ENCODE results near the gene CELSR1. TPM values are rescaled to one million over a fixed set of nuclear protein-coding genes. Genes with fewer than 3 reads are reported as not detected.

The CELSR1 gene
- total RNA-seq, 1 experiment from 2014 or later = 22.6 TPM

- TF ChIP-seq CTCF (conservative IDR thresholded peaks at IDR 0.05) = no peak
- Histone ChIP-seq H4K5ac (ENCODE audit: insufficient read length, low read depth, low read length) (no peak overlapping the region), H3K9me3 (ENCODE audit: control insufficient read depth, low read depth, low read length) (no peaks in the 10 kb centered on the region), H3K27me3 (ENCODE audit: insufficient read depth, low read length) (no peaks in the 10 kb centered on the region), H2BK20ac (ENCODE audit: low read depth, low read length, poor library complexity, severe bottlenecking) (no peak overlapping the region), H3K4ac (ENCODE audit: low read depth, low read length) (no peak overlapping the region), H3K4me1 (ENCODE audit: insufficient read depth, low read length) (no peaks in the 10 kb centered on the region), H3K27ac (ENCODE audit: insufficient read length, low read depth, low read length) (no peak overlapping the region), H3K56ac (ENCODE audit: insufficient read length, low read depth, low read length) (no peak overlapping the region), H2BK120ac (ENCODE audit: low read depth, low read length, poor library complexity, severe bottlenecking) (no peak overlapping the region), H3K79me1 (ENCODE audit: insufficient read depth, low read depth, low read length, poor library complexity, severe bottlenecking) (no peaks in the 10 kb centered on the region), H4K8ac (replicated peaks; ENCODE audit: insufficient read length, low read depth, low read length) (no peak overlapping the region), H2AFZ (ENCODE audit: low read length) (no peak overlapping the region), H2AK5ac (ENCODE audit: insufficient read length, low read length) (no peak overlapping the region), H2BK12ac (ENCODE audit: insufficient read length, low read depth, low read length) (no peak overlapping the region), H3K23ac (ENCODE audit: insufficient read length, low read depth, low read length) (no peak overlapping the region), H3K23me2 (ENCODE audit: insufficient read length, low read depth, low read length, poor library complexity, severe bottlenecking) (no peaks in the 10 kb centered on the region), H2BK15ac (ENCODE audit: low read depth, low read length) (no peak overlapping the region), H2BK5ac (ENCODE audit: insufficient read length, low read length) (no peak overlapping the region), H3T11ph (ENCODE audit: low read length) (no peak overlapping the region), H3K18ac (ENCODE audit: insufficient read length, low read depth, low read length) (no peak overlapping the region), H4K91ac (ENCODE audit: insufficient read length, low read depth, low read length) (no peak overlapping the region), H4K20me1 (ENCODE audit: control insufficient read depth, insufficient read depth, insufficient read length) (no peaks in the 10 kb centered on the region), H3K79me2 (ENCODE audit: insufficient read depth, low read length) (no peaks in the 10 kb centered on the region), H3K4me2 (ENCODE audit: insufficient read depth, insufficient read length, low read length) (no peak overlapping the region), H3K9ac (ENCODE audit: extremely low read depth, insufficient read length, low read length) (no peak overlapping the region), H3K14ac (ENCODE audit: insufficient read depth, low read length) (no peak overlapping the region)
- no peak for DNase-seq
- peaks cover 4 to 8% of the 10 kb centered on the region in 2 experiments; a peak in 3 of 5 replicates for H3K9me3 Mint-ChIP-seq
- H3K36me3 Mint-ChIP-seq (ENCODE audit: insufficient read depth in 1 of 3, low read depth in 3 of 3) = peaks cover 1 to 17% (median 17%) of the 10 kb centered on the region in 3 experiments; a peak in 6 of 7 replicates
- H3K4me3 Mint-ChIP-seq = no peak overlapping the region
- H3K4me1 Mint-ChIP-seq = peaks cover 0 to 3% of the 10 kb centered on the region in 2 experiments; a peak in 1 of 4 replicates
- H3K27ac Mint-ChIP-seq = no peak overlapping the region
- no peaks in the 10 kb centered on the region; the same call in 1 of the 2 replicates for H3K27me3 Mint-ChIP-seq (ENCODE audit: low read depth)
- WGBS (ENCODE audit: extremely low coverage, insufficient read length, low lambda C conversion rate) = no CpG with 5 or more reads among the region's 5 CpGs
These were observed 70.4 kb downstream of the CELSR1 start for GRCh38 chr22:46467006-46467405.

All from H9 (cell line).